ENCODE measurements around the gene SLC25A4.
"Not testable (repeated sequence)": the region's sequence is repeated elsewhere in the genome, so short reads cannot be mapped to it uniquely, and the experiment has no call there.

SLC25A4 gene

DNA sequence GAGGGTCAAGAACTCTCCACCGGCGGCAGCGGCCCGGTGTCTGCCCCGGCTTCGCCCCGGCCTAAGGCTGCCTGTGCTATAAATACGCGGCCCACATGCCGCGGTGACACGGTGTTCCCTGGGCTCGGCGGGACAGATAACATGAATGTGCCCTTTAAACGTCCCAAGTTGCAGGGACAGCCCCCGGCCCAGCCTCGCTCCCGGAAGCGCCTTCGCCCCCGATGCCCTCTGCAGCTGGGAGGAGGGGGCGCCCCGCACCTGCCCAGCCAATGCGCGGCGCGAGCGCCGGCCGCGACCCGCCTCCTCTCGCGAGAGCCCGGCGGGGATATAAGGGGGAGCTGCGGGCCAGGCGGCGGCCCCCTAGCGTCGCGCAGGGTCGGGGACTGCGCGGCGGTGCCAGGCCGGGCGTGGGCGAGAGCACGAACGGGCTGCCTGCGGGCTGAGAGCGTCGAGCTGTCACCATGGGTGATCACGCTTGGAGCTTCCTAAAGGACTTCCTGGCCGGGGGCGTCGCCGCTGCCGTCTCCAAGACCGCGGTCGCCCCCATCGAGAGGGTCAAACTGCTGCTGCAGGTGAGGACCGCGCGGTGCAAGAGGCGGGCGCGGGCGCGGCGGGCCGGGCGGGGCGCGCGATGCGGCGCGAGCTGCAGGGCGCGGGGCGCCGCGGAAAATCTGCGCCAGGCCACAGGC is at the start of gene SLC25A4:
Gene SLC25A4, plus strand, starts transcription at position 355 of the 689 bp plus-strand sequence. Its CDS starts 107 bp downstream, at position 462.
- DNase-seq, result peak; percentile 90

DNA sequence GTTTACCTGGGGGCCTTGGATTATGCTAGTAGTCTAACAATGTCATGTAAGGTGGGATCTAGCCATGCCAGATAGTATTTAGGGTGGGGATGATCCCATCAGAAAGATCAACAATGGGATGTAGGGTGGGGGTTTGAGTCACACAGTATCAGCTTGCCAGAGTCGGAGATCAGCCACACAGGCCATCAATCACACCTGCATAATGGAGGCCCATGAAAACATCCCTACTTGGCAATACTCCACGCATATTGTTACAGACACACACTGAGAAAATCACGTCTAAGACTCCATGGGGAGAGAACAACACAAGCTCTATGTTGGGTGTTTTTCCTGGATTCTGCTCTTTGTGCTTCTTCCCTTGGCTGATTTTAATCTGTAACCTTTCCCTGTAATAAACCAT is 49.5 kb upstream of the SLC25A4 start:
- no peak for DNase-seq

DNA sequence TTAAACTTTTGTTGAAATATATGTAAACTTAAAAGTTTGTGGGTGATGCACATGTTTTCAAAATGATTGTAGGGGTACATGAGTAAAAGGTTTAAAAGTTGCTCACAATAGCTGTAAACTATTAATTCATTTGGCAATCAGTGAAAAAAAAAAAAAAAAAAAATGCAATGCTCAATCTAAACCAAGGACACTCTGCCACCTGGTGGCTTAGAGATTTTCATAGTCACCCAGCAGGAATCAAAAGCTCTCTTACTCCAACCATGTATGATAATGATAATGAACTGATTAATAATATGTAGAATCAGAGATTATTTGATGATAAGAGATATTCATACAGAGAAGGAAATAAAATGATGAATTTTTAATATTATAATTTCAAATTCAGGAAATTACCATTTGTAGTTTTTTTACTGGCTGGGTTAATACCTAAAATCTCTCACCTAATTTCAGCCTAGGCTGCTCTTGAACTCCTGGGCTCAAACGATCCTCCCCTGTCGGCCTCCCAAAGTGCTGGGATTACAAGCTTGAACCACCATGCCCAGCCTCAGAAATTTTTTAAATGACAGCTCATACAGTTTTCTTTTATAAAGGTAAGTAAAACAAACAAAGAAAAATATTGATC is 46.9 kb upstream of the SLC25A4 start:
- DNase-seq, result peak; percentile 68

DNA sequence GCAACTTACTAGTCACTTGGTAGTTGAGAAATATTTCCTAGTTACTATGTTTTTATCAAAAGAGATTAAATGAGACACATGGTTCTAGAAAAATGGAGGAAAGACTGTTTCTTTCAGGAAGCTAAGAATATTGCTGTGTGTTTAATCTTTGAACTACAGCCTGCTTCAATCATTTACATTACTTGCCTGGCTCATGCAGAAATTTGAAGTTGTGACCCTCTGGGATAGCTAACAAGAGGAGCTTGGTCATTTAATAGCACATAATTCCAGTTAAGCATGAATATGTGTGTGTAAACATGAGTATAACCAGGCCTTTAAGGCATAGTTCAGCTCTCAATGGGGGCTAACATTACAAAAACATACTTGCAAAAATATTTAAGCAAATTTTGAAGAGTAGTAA is 44.6 kb upstream of the SLC25A4 start:
- no peak for DNase-seq

DNA sequence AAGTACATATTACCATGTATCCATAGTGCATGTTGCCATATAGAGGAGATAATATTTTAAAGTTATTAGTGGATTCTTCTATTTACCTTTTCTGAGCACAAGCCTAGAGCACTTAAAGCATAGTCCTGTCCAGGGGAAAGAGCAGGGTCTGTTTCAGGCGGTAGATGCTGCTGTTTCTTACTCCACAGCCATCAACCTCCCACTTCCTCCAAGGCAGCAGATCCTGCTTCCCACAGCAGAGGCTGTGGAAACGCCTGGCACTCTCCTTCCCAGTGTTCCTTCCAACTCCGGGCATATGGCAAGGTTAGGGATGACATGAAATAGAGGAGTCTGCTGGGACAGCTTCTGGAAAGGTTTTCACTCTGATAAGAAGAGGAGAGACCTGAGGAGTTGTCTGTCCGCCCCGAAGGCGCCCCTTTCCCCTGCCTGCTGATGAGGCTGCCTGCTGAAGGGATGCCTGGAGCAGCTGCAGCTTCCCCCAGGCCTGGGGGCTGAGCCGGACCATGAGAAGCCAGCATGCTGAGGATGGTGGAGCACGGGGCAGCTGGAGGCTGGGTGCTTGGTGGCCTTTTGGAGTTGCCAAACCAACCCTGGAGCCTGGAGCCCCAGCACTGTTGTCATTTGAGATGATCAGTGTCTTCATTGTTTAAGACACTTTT is 43.9 kb upstream of the SLC25A4 start:
- no peak for DNase-seq

DNA sequence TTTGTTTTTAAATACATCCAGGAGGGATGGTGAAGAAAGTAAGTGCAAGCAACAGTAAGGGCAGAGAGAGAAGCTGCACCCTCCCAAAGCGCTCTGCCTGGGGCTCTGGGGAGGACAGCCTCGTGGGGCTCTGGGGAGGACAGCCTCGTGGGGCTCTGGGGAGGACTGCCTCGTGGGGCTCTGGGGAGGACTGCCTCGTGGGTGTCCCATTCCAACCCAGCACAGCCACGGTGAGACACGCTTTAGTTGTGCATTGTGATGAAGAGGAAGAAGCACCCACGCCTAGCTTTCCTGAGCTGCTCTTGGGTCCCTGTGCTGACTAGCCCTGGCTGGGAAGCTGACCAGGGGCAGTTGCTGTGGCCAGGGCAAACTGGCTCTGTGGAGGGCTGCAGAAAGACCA is 43.1 kb upstream of the SLC25A4 start:
- no peak for DNase-seq

DNA sequence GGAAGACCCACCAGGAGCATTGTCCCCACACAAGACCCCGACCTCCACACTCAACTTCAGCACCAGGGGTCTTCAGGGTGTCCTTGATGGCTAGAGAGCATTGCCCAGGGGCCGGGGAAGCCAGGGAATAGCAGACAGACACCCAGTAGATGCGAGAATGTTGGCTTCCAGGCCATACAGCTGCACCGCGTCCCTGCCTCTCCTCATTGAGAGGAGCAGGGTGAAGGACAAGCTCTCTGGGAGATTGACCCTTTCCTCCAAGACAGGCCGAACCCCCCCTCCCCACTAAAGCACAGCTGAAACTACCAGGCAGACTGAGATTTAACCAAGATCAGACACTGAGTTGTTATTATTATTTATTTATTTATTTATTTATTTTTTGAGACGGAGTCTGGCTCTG is 42.6 kb upstream of the SLC25A4 start:
- no peak for DNase-seq

DNA sequence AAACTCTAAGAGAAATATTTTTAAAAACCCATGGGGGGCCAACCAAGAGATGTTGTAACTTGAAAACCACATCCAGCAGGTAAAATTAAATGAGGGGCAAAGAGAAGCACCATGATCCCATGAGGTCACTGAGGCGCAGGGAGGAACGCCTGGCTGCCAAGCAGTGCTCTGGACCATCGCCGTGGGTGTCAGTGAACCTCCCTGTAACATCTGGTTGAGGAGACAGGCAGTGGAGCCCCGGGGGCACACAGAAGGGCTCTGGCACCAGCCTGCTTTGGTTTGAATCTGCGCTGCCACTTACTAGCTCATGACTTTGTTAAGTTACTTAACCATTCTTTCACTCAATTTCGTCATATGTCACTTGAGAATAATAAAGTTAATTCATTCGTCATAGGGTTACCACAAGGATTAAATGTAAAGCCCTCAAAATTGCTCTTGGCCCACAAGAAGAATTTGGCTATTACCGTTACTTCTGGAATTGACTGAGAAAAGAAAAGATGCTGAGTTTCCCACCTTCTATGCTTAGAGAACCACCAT is 41.6 kb upstream of the SLC25A4 start:
- no peak for DNase-seq

DNA sequence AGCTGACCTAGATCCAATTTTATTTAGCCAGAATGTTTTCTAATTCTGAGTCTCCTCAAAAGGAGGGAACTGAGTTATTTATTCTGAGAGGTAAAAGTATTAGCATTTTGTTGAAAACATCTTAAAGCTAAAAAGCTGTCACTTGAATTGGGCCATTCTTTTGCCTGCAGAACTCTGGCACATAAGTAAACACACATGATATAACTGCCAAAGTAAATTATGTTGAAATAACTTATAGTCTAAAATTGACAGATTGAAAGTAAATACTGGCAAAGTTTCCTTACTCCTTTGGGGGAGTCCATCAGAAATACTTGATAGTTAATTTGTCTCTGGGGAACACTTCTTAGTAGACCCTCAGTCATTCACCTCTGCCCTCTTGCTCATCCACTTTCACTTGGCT is 38.3 kb upstream of the SLC25A4 start:
- no peak for DNase-seq

DNA sequence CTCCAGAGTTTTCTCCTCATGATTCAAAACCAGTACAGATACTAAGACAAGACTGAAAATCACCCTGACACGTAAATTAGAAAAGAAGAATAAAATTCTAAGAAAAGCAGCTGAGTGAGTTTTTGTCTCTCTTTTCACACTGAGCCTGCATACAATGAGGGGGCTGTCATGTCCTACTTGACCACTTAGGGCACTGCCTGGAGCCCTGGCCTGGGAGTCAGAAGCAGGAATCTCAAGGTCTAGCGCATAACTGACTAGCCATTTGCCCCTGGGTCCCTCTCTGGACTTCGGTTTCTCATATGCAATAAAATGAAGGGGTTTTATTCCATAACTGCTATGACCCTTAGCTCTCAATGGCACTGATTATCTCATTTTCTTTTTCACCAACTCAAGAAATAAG is 36.7 kb upstream of the SLC25A4 start:
- no peak for DNase-seq

DNA sequence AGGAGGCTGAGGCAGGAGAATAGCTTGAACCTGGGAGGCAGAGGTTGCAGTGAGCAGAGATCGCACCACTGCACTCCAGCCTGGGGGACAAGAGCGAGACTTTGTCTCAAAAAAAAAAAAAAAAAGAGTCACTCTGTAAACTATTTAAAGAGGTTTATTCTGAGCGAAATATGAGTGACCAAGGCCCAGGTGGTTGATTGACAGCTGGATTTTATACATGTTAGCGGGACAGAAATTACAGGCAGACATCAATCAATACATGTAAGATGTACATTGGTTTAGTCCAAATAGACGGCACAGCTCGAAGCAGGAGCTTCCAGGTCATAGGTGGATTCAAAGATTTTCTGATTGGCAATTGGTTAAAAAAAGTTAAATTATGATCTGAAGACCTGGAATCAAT is 35.5 kb upstream of the SLC25A4 start:
- not testable (repeated sequence) for DNase-seq

DNA sequence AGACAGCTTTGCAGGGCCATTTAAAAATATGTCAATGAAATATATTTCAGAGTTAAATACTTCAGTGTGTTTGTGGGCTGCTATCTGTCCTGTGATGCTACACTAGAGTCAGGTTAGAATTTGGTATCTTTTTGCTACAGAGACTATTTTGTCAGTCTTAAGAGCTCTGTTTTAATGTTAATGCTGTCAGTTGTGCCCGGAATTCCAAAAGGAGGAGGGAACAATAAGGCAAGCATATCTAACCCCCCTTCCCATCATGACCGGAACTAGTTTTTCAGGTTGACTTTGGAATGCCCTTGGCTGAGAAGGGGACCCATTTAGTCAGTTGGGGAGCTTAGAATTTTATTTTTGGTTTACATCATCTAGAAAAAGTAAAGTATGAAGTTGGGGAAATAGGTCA is 34.9 kb upstream of the SLC25A4 start:
- DNase-seq, result no peak

DNA sequence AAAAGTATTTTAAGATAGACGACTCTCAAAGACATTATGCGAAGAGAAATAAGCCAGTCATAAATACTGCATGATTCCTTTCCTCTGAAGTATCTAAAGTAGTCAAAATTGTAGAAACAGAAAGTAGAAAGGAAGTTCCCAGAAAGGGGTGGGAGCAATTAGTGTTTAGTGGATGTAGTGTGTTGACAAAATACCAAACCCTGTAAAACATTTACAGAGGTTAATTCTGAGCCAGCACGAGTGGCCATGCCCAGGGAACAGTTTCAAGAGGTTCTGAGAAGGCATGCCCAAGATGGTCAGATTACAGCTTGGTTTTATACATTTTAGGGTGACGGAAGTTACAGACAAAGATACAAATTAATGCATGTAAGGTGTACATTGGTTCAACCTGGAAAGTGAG is 34.4 kb upstream of the SLC25A4 start:
- DNase-seq, result no peak

DNA sequence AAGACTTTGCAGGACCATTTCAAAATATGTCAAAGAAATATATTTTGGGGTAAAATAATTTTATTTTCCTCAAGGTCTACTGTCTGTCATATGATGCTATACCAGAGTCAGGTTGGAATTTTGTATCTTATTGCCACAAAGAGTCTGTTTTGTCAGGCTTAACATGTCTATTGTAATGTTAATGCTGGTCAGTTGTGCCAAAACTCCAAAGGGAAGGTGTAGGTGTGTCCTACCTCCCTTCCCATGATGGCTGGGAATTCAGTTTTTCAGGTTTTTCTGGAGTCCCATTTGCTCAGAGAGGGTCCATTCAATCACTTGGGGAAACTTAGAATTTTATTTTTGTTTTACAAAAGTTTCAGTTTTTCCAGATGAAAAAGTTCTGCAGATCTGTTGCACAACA is 33.3 kb upstream of the SLC25A4 start:
- no peak for DNase-seq

DNA sequence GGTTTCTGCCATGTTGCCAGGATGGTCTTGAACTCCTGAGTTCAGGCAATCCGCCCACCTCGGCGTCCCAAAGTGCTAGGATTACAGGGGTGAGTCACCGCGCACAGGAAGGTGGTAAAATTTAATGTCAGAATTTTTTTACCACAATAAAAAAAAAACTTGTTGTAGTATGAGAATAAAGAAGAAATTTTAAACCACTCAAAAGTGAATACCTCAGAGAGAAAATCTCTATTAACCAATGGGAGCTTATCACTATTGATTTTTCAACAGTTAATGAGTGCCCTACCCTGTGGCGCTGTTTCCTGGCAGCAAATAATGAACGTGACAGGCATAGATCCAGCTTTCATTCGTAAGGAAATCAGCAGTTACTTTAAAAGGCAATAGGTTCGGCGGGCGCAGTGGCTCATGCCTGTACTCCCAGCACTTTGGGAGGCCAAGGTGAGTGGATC is 32.7 kb upstream of the SLC25A4 start:
- no peak for DNase-seq

DNA sequence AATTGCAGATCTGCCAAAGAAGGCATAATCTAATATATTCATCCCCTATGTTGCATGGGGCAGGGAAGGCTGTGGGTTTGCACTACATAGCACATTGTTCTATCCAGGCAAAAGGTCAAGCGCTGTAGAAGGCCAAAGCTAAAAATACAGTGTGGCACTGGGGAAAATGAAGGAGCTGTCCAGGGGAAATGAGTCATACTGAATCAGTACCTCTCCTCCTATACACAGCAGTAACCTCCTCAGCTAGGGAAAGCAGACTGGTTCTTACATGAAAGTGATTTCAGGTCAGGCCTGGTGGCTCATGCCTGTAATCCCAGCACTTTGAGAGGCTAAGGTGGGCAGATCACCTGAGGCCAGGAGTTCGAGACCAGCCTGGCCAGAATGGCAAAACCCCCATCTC is 31.0 kb upstream of the SLC25A4 start:
- DNase-seq, result peak; percentile 85

DNA sequence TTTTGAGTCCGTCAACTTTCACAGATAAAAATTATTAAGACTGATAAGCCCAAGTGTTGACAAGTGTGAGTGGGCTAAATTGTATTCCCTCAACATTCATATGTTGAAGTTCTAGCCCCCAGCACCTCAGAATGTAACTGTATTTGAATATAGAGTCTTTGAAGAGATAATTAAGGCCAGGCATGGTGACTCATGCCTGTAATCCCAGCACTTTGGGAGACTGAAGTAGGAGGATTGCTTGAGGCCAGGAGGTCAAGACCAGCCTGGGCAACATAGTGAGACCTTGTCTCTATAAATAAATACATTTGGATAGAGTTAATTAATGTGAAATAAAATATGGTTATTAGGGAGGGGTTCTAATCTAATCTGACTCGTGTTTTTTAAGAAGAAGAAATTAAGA is 29.7 kb upstream of the SLC25A4 start:
- DNase-seq, result no peak

DNA sequence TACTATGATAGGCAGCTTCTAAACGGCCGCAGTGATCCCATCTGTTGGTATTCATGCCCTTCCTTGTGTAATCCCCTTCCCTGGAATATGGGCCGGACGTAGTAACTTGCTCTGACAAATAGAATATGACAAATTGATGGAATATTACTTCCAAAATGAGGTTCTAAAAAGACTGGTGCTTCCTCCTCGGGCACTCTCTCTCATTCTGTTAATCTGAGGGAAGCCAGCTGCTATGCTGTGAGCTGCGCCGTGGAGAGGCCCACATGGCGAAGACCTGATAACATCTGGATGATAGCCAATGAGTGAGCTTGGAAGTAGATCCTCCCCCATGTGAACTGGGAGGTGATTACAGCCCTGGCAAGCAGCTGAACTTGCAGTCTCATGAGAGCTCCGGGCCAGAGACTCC is 27.2 kb upstream of the SLC25A4 start:
- peak; percentile 94 for DNase-seq

DNA sequence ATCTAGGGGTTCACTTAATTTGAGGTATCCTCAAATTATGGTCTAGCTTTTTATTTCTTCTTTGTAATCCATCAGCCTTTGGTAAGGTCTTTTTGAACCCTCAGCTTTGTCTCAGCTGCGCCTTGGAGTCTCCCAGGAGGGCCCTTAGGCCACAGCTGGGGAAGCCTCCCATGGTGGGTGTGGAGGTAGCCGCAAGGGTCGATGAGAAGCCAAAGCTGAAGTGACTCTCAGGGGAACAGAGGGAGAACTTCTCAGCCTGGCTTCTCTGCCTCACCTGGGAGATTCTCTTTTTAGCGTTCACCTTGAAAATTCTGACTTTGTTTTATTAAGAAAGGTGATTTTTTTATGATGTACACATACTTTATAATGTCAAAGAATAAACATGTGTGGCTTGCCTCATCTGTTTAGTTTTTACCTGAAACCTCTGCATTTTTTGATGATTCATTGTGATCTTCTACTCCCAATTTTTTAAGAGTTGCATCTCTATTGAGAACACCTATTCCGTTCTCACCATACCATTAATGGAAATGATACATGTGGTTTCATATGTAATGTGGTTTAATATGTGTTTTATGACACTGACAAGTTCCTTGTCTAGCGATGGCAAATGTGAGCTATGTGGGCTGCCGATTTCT is 25.6 kb upstream of the SLC25A4 start:
- DNase-seq, result no peak

DNA sequence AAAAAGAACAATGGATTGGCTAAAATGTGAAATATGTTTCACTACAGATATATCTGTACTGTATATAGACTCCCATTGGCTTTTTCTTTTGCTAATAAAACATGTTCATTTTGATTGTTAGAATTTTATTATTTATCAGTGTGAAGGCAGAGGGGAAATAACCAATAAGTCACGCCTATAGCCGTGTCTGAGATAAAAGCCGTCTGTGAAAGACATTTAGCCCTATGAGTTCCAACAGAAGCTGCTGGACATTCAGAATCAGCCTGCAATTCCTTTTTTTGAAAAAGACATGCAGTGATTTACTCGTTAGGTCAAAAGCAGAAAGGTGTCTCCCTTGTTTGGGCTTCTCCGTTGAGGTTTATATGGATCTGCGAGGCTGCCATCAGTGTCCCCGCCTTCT is 24.2 kb upstream of the SLC25A4 start:
- no peak for DNase-seq

DNA sequence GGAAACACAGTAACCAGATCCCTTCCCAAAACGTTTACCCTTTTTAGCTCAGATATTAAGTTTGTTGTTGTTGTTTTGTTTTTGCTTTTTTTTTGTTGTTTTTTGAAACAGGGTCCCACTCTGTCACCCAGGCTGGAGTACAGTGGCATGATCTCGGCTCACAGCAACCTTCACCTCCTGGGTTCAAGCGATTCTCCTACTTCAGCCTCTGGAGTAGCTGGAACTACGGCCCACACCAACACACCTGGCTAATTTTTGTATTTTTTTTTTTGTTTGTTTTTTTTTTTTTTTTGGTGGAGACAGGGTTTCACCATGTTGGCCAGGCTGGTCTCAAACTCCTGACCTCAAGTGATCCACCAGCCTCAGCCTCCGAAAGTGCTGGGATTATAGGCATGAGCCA is 23.6 kb upstream of the SLC25A4 start:
- not testable (repeated sequence) for DNase-seq

DNA sequence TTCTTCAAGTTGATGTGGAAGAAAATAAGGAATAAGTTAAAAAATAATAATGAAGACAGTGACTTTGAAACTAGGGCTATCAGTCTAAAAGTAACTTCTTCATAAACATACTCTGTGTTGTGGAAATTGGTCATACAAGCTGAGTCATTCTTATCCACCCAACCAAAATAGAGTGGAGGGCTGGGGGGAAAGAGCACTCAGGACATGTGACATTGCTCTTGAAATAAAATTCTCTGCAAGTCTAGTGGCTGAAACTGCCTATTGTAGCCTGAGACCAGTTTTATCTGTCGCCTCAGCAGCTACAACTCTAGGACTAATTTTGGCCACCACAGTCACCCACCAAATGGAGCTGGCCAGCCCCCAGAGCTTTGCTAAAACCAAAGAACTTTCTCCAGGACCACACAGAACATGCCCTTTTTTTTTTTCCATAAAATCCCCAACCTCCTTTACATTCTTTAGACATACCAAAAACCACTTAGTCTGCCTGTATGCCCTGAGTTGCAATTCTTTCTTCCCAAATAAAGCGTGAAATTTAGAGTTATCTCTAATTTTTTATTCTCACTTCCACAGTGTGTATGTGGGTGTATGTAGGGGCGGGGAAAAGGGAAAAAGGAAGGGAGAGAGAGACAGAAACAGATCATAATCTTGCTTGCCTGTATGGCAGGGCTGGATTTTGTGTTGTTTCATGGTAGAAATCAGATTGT is 23.0 kb upstream of the SLC25A4 start:
- DNase-seq, result no peak

DNA sequence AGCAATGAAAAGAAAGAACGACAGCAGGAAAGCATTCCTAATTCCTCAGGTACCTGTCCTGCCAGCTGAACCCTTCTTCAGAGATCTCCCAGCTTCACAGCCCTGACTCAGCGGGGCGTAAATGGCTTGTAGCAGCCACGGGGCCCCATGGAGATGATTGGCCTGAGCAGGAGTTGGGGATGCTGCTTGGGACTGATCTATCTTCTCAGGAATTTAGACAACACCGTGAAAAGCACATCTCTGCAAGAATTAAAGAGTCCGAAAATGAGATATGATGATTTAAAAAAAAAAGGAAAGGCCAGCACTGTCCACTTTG is 22.5 kb upstream of the SLC25A4 start:
- no peak for DNase-seq

Measured in DMS53 (cell line).